ENCODE results near the gene ADA.

Gene ADA

DNA sequence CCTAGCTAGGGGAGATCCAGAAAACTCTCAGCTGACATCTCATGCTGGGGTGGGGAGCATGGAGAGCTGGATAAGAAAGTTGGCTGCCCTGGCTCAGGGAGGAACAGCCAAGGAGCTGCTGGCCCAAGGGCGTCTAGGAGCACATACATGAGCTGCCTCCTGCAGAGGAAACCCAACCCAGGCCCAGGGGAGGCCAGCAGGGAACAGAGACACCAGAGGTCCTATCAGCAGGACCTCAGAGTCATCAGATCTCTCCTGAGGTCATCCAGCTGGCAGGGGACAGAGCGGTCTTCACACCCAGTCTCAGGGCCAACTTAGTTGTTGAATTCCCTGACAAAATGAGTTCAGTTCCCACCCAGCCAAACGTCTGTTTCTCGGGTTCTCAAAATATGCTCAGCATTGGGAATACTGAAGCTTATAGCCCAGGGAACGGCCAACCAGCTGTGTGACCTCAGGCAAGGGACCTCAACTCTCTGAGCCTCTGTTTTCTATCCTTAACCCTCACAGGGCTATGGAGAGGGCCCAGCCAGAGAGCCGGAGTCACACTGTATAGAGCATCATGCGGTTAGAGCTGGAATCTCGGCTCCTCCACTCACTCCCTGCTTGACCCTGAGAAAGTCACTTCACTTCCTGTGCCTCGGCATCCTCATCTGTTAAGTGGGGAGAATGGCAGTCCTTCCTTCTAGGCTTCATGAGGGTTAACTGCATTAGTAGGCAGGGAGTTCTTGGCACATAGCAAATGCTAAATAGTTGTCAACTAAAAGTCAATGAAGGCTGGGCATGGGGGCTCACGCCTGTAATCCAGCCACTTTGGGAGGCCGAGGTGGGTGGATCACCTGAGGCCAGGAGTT is 13.8 kb downstream of the ADA start:
- Histone ChIP-seq H4K20me1 (peaks cover 0 to 45% (median 0%) of the 10 kb centered on the region in 11 experiments; a peak in 7 of 22 replicates), H3K36me3 (peaks cover 52 to 89% (median 82%) of the 10 kb centered on the region in 11 experiments), H3K9me3 (replicated peaks in 1 of 11) (peaks cover 0 to 9% (median 4%) of the 10 kb centered on the region in 11 experiments; a peak in 8 of 22 replicates), H3K4me3 (no peak overlapping the region), H3K4me2 (no peak overlapping the region), H3K4me1 (peaks cover 21 to 59% (median 45%) of the 10 kb centered on the region in 10 experiments), H3K27me3 (no peaks in the 10 kb centered on the region), H3K27ac (peak overlapping the region in 8 of 11 experiments; percentile 6 to 98 (median 30); a peak in 10 of 22 replicates), H3K9ac (peak overlapping the region in 6 of 11 experiments; percentile 1 to 46 (median 10); a peak in 5 of 22 replicates)
- TF ChIP-seq Cebpa-rat (IDR thresholded peaks at IDR 0.05), result no peak

DNA sequence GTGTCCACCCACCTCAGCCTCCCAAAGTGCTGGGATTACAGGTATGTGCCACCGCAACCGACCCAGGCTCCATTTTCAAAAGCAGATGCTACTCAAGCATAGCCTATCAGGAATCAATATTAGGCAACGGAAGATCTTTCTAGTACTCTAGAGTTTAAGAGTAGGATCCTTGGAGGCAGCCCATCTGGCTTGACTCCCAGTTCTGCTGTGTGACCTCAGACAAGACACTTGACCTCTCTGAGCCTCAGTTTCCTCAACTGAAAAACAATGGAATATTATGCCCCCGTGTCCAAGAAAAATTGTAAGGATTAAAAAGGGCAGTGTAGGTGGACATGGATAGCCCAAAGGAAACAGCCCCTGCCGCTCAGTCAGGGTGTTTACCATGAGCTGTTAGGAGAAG is 14.5 kb downstream of the ADA start:
- Histone ChIP-seq H3K4me3 (no peak overlapping the region), H3K36me3 (peaks cover 52 to 96% (median 89%) of the 10 kb centered on the region in 11 experiments), H3K27ac (peak overlapping the region in 4 of 11 experiments; percentile 25 to 98 (median 37); a peak in 5 of 22 replicates), H3K4me1 (peaks cover 14 to 59% (median 45%) of the 10 kb centered on the region in 10 experiments), H4K20me1 (peaks cover 0 to 45% (median 0%) of the 10 kb centered on the region in 11 experiments; a peak in 7 of 22 replicates), H3K27me3 (no peaks in the 10 kb centered on the region), H3K9ac (peak overlapping the region in 2 of 11 experiments; percentile 1; a peak in 1 of 22 replicates), H3K4me2 (no peak overlapping the region), H3K9me3 (replicated peaks in 1 of 11) (peaks cover 0 to 9% (median 4%) of the 10 kb centered on the region in 11 experiments; a peak in 8 of 22 replicates)
- no peak for TF ChIP-seq Cebpa-rat (IDR thresholded peaks at IDR 0.05)

DNA sequence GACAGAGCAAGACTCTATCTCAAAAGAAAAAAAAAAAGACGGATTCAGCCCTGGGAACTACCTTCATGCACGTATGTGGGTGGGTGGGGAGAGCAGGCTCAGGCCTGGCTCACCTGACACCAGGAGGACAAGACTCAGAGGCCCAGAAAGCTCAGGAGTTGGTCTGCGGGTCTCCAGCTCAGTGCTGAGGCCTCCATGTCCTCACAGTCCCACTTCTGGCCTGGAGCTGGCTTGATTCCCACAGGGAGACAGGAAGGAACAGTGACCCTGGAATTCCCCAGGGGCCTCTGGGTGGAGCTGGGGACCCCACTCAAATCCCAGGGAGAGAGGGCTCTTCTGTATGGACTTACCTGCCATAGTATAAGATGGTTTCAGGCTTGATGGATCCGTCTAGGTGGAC is 15.6 kb downstream of the ADA start:
- no peak overlapping the region for H3K9ac ChIP-seq
- peaks cover 0 to 50% (median 0%) of the 10 kb centered on the region in 11 experiments; a peak in 7 of 22 replicates for H4K20me1 ChIP-seq
- H3K4me3 ChIP-seq, result no peak overlapping the region
- H3K4me2 ChIP-seq, result no peak overlapping the region
- H3K27ac ChIP-seq, result no peak overlapping the region
- H3K27me3 ChIP-seq, result no peaks in the 10 kb centered on the region
- H3K9me3 ChIP-seq (replicated peaks in 1 of 11), result peaks cover 0 to 5% (median 3%) of the 10 kb centered on the region in 11 experiments; a peak in 8 of 22 replicates
- H3K36me3 ChIP-seq, result peaks cover 60 to 100% (median 98%) of the 10 kb centered on the region in 11 experiments
- peaks cover 3 to 48% (median 34%) of the 10 kb centered on the region in 10 experiments for H3K4me1 ChIP-seq
- TF ChIP-seq Cebpa-rat (IDR thresholded peaks at IDR 0.05), result no peak

DNA sequence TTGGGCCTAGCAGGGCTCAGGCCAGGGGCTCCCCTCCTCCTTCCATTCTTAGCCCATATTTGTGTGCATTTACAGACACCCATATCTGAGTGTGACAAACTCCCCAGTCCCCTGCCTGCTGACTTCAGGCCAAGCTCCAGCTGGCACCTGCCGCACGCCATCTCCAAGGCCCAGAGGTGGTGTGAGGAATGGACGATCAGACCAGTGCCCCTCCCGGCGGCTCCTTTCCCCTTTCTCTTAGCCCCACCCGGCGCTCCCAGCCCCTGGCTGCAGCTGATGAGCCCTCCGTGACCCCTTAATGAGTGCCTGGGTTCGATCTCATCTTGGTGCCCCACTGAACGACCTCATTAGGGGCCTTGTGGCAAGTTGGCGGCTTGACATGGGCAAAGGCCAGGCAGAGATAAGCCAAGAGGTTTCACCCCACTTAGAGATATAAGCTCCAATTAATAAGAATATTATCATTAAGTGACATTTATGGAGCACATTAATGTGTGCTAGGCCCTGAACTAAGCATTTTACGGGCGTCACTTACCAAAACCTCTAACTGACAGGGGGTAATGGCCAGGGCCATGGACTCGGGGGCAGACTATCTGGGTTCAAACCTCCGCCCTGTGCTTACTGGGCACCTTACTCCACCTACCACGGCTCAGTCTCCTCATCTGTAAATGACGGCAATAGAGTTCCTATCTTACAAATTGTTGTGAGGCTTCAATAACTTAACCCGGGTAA is 17.5 kb downstream of the ADA start:
- H3K36me3 ChIP-seq, result peaks cover 65 to 99% (median 97%) of the 10 kb centered on the region in 11 experiments
- peak overlapping the region in 1 of 11 experiments; percentile 18; a peak in 3 of 22 replicates for H3K4me2 ChIP-seq
- no peak overlapping the region for H3K4me3 ChIP-seq
- H3K9me3 ChIP-seq (replicated peaks in 1 of 11), result no peaks in the 10 kb centered on the region
- peak overlapping the region in 6 of 11 experiments; percentile 4 to 60 (median 29); a peak in 6 of 22 replicates for H3K9ac ChIP-seq
- no peaks in the 10 kb centered on the region for H3K27me3 ChIP-seq
- TF ChIP-seq Cebpa-rat (IDR thresholded peaks at IDR 0.05), result no peak
- H4K20me1 ChIP-seq, result peaks cover 0 to 42% (median 0%) of the 10 kb centered on the region in 11 experiments; a peak in 9 of 22 replicates
- peak overlapping the region in 4 of 11 experiments; percentile 9 to 54 (median 12); a peak in 2 of 22 replicates for H3K27ac ChIP-seq
- peaks cover 0 to 39% (median 28%) of the 10 kb centered on the region in 10 experiments; a peak in 16 of 20 replicates for H3K4me1 ChIP-seq

DNA sequence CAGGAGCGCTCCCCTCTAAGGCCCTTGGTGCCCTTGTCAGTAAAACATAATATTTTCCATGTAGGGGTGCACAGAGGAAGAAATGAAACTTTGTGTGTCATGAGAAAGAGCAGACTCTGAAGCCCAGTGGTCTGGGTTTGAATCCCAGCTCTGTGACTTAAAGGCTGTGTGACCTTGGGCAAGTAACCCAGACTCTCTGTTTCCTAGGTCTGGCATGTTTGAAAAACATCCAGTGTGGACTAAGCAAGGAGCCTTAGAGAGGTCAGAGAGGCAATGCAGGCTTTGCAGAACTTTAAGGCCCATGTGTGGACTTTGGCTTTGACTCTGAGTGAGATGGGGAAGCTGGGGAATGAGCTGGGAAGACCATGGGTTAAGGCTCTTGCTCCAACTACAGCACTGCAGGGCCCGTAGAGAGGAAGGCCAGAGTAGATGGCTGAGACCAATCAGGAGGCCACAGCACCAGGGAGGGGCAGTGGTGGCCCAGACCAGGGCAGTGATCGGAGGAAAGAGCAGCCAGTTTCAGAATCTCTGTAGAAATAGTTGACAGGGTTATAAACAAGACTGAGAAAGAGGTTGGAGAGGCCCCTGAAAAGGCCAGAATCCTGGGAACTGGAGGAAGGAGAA is 18.2 kb downstream of the ADA start:
- no peaks in the 10 kb centered on the region for H3K27me3 ChIP-seq
- H3K9me3 ChIP-seq (replicated peaks in 1 of 11), result no peaks in the 10 kb centered on the region
- peaks cover 67 to 99% (median 97%) of the 10 kb centered on the region in 11 experiments for H3K36me3 ChIP-seq
- H3K4me3 ChIP-seq, result no peak overlapping the region
- H3K9ac ChIP-seq, result peak overlapping the region in 6 of 11 experiments; percentile 4 to 60 (median 29); a peak in 6 of 22 replicates
- TF ChIP-seq Cebpa-rat (IDR thresholded peaks at IDR 0.05), result no peak
- peak overlapping the region in 8 of 11 experiments; percentile 4 to 58 (median 30); a peak in 10 of 22 replicates for H3K4me2 ChIP-seq
- H3K27ac ChIP-seq, result peak overlapping the region in 5 of 11 experiments; percentile 9 to 54 (median 15); a peak in 4 of 22 replicates
- H4K20me1 ChIP-seq, result peaks cover 0 to 35% (median 0%) of the 10 kb centered on the region in 11 experiments; a peak in 9 of 22 replicates
- peaks cover 0 to 39% (median 28%) of the 10 kb centered on the region in 10 experiments; a peak in 16 of 20 replicates for H3K4me1 ChIP-seq

DNA sequence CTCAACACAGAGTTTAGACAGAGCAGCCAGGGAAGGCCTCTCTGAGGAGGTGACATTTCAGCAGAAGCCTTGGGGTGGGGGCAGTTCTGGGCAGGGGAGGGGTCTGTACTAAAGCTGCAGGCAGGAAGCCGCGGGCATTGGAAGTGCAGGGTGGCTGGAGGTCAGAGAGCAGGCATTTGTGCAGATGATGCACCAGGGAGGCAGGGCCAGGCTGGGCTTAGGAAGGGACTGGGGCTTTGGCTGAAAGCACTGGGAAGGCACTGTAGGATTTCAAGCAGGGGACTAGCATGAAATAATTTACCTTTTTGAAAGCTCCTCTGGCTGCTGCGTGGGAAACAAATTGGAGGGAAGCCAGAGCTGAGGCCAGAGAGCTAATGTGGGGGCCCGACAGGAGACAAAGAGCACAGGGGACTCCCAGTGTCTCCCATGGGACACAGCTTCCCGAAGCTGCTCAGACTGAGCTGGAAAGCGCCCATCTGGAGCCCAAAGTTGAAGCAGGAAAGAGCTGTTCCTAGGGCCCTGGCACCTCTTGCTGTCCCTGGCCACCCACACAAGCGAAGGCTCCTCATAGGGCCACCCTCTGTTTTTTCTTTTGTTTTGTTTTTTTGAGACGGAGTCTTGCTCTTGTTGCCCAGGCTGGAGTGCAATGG is 19.3 kb downstream of the ADA start:
- Histone ChIP-seq H4K20me1 (peaks cover 0 to 25% (median 0%) of the 10 kb centered on the region in 11 experiments; a peak in 9 of 22 replicates), H3K27me3 (no peaks in the 10 kb centered on the region), H3K4me1 (peaks cover 0 to 33% (median 21%) of the 10 kb centered on the region in 10 experiments; a peak in 16 of 20 replicates), H3K4me2 (peak overlapping the region in 9 of 11 experiments; percentile 4 to 58 (median 39); a peak in 13 of 22 replicates), H3K27ac (peak overlapping the region in 9 of 11 experiments; percentile 6 to 58 (median 30); a peak in 14 of 22 replicates), H3K36me3 (peaks cover 73 to 99% (median 97%) of the 10 kb centered on the region in 11 experiments), H3K9me3 (replicated peaks in 1 of 11) (no peaks in the 10 kb centered on the region), H3K9ac (peak overlapping the region in 4 of 11 experiments; percentile 27 to 58 (median 44); a peak in 5 of 22 replicates), H3K4me3 (no peak overlapping the region)
- TF ChIP-seq Cebpa-rat (IDR thresholded peaks at IDR 0.05), result no peak

DNA sequence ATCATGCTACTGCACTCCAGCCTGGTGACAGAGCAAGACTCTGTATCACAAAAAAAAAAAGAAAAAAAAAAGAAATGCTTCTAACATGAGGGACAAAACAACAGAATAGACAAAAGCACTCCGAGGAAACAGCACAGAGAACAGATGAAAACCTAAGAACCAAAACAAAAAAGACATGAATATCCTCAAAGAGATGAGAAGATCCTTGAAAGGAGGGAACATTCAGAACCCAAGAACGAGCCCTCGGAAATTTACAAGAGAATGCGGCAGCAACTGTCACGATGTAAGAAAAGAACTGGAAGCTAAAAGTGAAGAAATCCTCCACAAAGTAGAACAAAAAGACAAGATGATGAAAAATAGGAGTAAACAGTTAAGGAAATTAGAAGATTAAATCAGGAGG is 21.2 kb downstream of the ADA start:
- Histone ChIP-seq H4K20me1 (peaks cover 0 to 22% (median 0%) of the 10 kb centered on the region in 11 experiments; a peak in 8 of 22 replicates), H3K27me3 (no peaks in the 10 kb centered on the region), H3K36me3 (peaks cover 72 to 99% (median 97%) of the 10 kb centered on the region in 11 experiments), H3K4me1 (peaks cover 0 to 34% (median 26%) of the 10 kb centered on the region in 10 experiments; a peak in 16 of 20 replicates), H3K9ac (no peak overlapping the region), H3K9me3 (replicated peaks in 1 of 11) (no peaks in the 10 kb centered on the region), H3K4me3 (no peak overlapping the region), H3K27ac (no peak overlapping the region), H3K4me2 (no peak overlapping the region)
- TF ChIP-seq Cebpa-rat (IDR thresholded peaks at IDR 0.05), result no peak

Data from BLaER1 treated with 17β-estradiol and CSF1 and Interleukin-3, amounts not matched to agents 10 nM and 100 nM (cell line).